ENCODE data around the gene MGAT4B. TPM values are rescaled to one million over a fixed set of nuclear protein-coding genes. Genes with fewer than 3 reads are reported as not detected.
A peak's percentile ranks its signal among the peaks of the same experiment; 100 is the strongest.

MGAT4B gene
- polyA plus RNA-seq, 1 donor (not counting 4 experiments of a cell fraction or from before 2014, with no cell fraction given), result 69.8 TPM

GRCh38 chr5:179823937-179824744 is 17.5 kb upstream of the MGAT4B start:
- Histone ChIP-seq H3K9me3 (ENCODE audit: control insufficient read depth, low read depth, low read length) (no peaks in the 10 kb centered on the region), H3K9ac (ENCODE audit: control insufficient read depth, extremely low read depth, insufficient read depth, low read length) (no peak overlapping the region), H3K4me2 (ENCODE audit: control insufficient read depth, extremely low read depth, insufficient read depth, low read depth, low read length) (no peak overlapping the region), H3K27ac (ENCODE audit: control insufficient read depth, insufficient read depth, low read length) (no peak overlapping the region), H3K4me3 (ENCODE audit: control insufficient read depth in 2 of 3, extremely low read depth in 1 of 3, insufficient read depth in 2 of 3, low read depth in 1 of 3, low read length in 3 of 3) (no peak overlapping the region), H3K4me1 (ENCODE audit: control insufficient read depth, extremely low read depth, insufficient read depth, low read length) (peaks cover 20% of the 10 kb centered on the region), H4K20me1 (ENCODE audit: control insufficient read depth, extremely low read depth, insufficient read depth, low read length) (peaks cover 19% of the 10 kb centered on the region), H3K27me3 (ENCODE audit: control insufficient read depth, extremely low read depth, insufficient read depth, low read length) (no peaks in the 10 kb centered on the region), H3K36me3 (ENCODE audit: control insufficient read depth in 2 of 2, extremely low read depth in 1 of 2, insufficient read depth in 2 of 2, low read length in 2 of 2) (peaks cover 39 to 43% of the 10 kb centered on the region in 2 experiments), H2AFZ (ENCODE audit: control insufficient read depth, low read length) (no peak overlapping the region), H3K9me1 (ENCODE audit: control insufficient read depth, extremely low read depth, insufficient read depth, low read length) (peaks cover 3% of the 10 kb centered on the region), H3K79me2 (ENCODE audit: control insufficient read depth, insufficient read depth, low read length) (peaks cover 23% of the 10 kb centered on the region)
- DNase-seq (ENCODE audit: low read depth, low spot score), result no peak
- dilution Hi-C loops (cut with MboI; ENCODE audit: extremely low pct_ligation_motif_present, low sequenced_read_pairs), result no loop called here
- no peak for FAIRE-seq
- TF ChIP-seq CTCF (optimal IDR thresholded peaks at IDR 0.05 in 1 of 3, IDR thresholded peaks at IDR 0.05 in 1 of 3, conservative IDR thresholded peaks at IDR 0.05 in 1 of 3; ENCODE audit: extremely low read depth in 1 of 3, insufficient read depth in 2 of 3, low read length in 3 of 3) (no peak), EZH2 (IDR thresholded peaks at IDR 0.05; ENCODE audit: low read length) (no peak)

GRCh38 chr5:179822444-179822990 is 15.9 kb upstream of the MGAT4B start:
- H3K4me3 ChIP-seq (ENCODE audit: control insufficient read depth in 2 of 3, extremely low read depth in 1 of 3, insufficient read depth in 2 of 3, low read depth in 1 of 3, low read length in 3 of 3), result peak overlapping the region; percentile 66 to 84 (median 70)
- dilution Hi-C loops (cut with MboI; ENCODE audit: extremely low pct_ligation_motif_present, low sequenced_read_pairs), result no loop called here
- peaks cover 19% of the 10 kb centered on the region for H4K20me1 ChIP-seq (ENCODE audit: control insufficient read depth, extremely low read depth, insufficient read depth, low read length)
- no peak for DNase-seq (ENCODE audit: low read depth, low spot score)
- TF ChIP-seq CTCF (optimal IDR thresholded peaks at IDR 0.05 in 1 of 3, IDR thresholded peaks at IDR 0.05 in 1 of 3, conservative IDR thresholded peaks at IDR 0.05 in 1 of 3; ENCODE audit: extremely low read depth in 1 of 3, insufficient read depth in 2 of 3, low read length in 3 of 3) (no peak), EZH2 (IDR thresholded peaks at IDR 0.05; ENCODE audit: low read length) (no peak)
- no peaks in the 10 kb centered on the region for H3K27me3 ChIP-seq (ENCODE audit: control insufficient read depth, extremely low read depth, insufficient read depth, low read length)
- H3K9ac ChIP-seq (ENCODE audit: control insufficient read depth, extremely low read depth, insufficient read depth, low read length), result peak overlapping the region; percentile 93
- H3K4me2 ChIP-seq (ENCODE audit: control insufficient read depth, extremely low read depth, insufficient read depth, low read depth, low read length), result peak overlapping the region; percentile 88
- H3K79me2 ChIP-seq (ENCODE audit: control insufficient read depth, insufficient read depth, low read length), result peaks cover 23% of the 10 kb centered on the region
- peaks cover 31 to 32% of the 10 kb centered on the region in 2 experiments for H3K36me3 ChIP-seq (ENCODE audit: control insufficient read depth in 2 of 2, extremely low read depth in 1 of 2, insufficient read depth in 2 of 2, low read length in 2 of 2)
- H3K27ac ChIP-seq (ENCODE audit: control insufficient read depth, insufficient read depth, low read length), result peak overlapping the region; percentile 87
- H2AFZ ChIP-seq (ENCODE audit: control insufficient read depth, low read length), result no peak overlapping the region
- H3K9me3 ChIP-seq (ENCODE audit: control insufficient read depth, low read depth, low read length), result no peaks in the 10 kb centered on the region
- no peaks in the 10 kb centered on the region for H3K9me1 ChIP-seq (ENCODE audit: control insufficient read depth, extremely low read depth, insufficient read depth, low read length)
- peaks cover 32% of the 10 kb centered on the region for H3K4me1 ChIP-seq (ENCODE audit: control insufficient read depth, extremely low read depth, insufficient read depth, low read length)
- FAIRE-seq, result peak; percentile 9

All from keratinocyte (primary cell).